Stimulated activated CD4-positive, alpha-beta T cell treated with anti-CD3 and anti-CD28 coated beads, Interleukin-1b, Interleukin-23, amount 100 ng/mL, for 1 hour (primary cell): ENCODE data around the gene ZNF326.

ENCODE experiments used
- DNase-seq, 2 donors: peaks; one replicate each; pipeline ENCODE4 v3.0.0-alpha.2; 2020; ENCODE audit warnings: low read depth in 2 of 2

Gene ZNF326

GRCh38 chr1:90068611-90069280 is 73.8 kb downstream of the ZNF326 start:
- DNase-seq, result no peak

GRCh38 chr1:90074137-90074536 is 79.2 kb downstream of the ZNF326 start:
- no peak for DNase-seq

GRCh38 chr1:90074566-90074965 is 79.7 kb downstream of the ZNF326 start:
- DNase-seq, result no peak

- no peak for DNase-seq
These were observed 80.1 kb downstream of the ZNF326 start for GRCh38 chr1:90074970-90075391.

GRCh38 chr1:90083995-90084394 is 89.1 kb downstream of the ZNF326 start:
- DNase-seq, result no peak
